ENCODE data around the gene RELN.
"Not testable (repeated sequence)": the region's sequence is repeated elsewhere in the genome, so short reads cannot be mapped to it uniquely, and the experiment has no call there.

Gene RELN

DNA sequence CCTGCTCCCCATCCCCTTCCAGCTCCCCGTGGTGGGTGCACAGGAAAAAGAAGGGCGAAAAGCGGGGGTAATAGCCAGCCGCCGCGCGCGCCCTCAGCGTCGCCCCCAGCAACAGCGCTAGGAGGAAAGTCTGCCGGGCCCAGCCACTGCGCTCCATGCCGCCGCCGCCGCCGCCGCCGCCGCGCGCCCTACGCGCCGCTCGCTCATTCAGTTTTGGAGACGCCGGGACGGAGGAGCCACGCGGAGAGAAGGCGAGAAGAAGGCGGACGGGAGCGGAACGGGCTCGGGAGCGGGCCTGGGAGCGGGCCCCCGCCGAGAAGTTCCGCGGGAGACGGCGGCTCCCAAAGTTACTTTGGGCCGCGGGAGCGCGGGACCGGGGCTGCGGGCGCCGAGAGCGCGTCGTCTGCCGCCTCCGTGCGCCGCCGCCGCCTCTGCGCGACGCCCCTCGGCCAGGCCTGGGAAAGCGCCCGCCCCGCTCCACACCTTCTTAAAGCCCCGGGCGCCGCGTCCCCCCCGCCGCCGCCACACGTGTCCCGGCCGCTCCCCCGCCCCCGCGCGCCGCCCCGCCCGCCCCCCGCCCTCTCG, at the start of gene RELN:
Gene RELN (minus strand): TSS at position 459 of the 585 bp plus-strand sequence. CDS start 302 bp downstream, at position 157.
- POLR2A ChIA-PET (ENCODE audit: low non-redundant PET): no interaction called here
- DNase-seq (ENCODE audit: low spot score): no peak
- CTCF ChIA-PET: no interaction called here
- TF ChIP-seq, protein P1, sequence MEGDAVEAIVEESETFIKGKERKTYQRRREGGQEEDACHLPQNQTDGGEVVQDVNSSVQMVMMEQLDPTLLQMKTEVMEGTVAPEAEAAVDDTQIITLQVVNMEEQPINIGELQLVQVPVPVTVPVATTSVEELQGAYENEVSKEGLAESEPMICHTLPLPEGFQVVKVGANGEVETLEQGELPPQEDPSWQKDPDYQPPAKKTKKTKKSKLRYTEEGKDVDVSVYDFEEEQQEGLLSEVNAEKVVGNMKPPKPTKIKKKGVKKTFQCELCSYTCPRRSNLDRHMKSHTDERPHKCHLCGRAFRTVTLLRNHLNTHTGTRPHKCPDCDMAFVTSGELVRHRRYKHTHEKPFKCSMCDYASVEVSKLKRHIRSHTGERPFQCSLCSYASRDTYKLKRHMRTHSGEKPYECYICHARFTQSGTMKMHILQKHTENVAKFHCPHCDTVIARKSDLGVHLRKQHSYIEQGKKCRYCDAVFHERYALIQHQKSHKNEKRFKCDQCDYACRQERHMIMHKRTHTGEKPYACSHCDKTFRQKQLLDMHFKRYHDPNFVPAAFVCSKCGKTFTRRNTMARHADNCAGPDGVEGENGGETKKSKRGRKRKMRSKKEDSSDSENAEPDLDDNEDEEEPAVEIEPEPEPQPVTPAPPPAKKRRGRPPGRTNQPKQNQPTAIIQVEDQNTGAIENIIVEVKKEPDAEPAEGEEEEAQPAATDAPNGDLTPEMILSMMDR (conservative IDR thresholded peaks at IDR 0.05; ENCODE audit: low read depth): no peak
- H3K27ac ChIP-seq: no peak within 1 kb of the TSS

DNA sequence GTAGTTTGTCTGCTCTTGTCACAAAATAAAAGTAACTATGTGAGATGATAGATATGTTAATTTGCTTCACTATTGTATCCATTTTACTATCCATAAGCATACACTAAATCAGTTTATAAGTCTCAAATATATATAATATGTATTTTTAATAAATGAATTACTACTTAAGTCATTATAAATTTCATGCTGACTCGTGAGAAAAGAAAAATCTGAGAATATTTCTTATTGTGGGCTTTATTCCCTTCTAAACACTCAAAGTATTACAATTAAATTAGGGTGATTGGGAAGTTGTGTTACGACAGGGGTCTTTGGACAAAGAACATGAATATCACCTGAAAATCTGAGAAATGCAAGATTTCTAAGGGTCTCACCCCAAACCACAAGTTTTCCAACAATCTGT, 48.7 kb upstream of the RELN start:
- CTCF ChIA-PET: no interaction called here
- no peak overlapping the region for H3K27ac ChIP-seq
- POLR2A ChIA-PET (ENCODE audit: low non-redundant PET): no interaction called here
- TF ChIP-seq, protein P1 (conservative IDR thresholded peaks at IDR 0.05; ENCODE audit: low read depth): no peak
- DNase-seq (ENCODE audit: low spot score): no peak

DNA sequence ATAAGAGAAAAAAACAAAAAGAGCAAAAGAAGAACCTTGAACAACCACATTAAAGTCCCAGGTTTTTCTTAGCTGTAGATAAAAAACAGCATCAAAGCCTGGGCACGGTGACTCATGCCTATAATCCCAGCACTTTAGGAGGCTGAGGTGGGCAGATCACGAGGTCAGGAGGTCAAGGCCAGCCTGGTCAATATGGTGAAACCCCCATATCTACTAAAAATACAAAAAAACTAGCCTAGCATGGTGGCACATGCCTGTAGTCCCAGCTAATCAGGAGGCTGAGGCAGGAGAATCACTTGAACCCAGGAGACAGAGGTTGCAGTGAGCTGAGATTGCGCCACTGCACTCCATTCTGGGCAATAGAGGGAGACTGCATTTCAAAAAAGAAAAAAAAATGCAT, 47.4 kb upstream of the RELN start:
- DNase-seq (ENCODE audit: low spot score); CTCF ChIA-PET; H3K27ac ChIP-seq; POLR2A ChIA-PET (ENCODE audit: low non-redundant PET): not testable (repeated sequence)

DNA sequence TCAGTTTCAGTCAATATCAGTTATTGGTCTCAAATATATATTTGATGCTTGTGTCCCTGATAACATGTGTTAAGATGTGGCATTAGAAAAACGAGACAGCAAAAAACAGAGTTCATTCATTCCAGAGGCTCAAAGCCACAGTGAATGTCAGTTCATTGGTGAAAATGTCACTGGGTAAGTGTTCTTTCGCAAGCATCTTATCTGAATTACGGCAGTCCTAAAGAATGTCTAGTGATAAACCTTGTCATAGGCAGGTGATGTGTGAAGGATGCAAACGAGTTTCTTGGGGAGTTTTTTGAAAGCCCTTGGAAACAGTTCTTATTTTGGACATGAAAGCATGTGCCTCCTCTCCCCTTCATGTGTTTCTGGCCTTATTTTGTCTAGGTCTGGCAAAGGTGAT, 45.9 kb upstream of the RELN start:
- ChIA-PET CTCF (no interaction called here), POLR2A (ENCODE audit: low non-redundant PET) (no interaction called here)
- DNase-seq (ENCODE audit: low spot score): no peak
- TF ChIP-seq, protein P1 (conservative IDR thresholded peaks at IDR 0.05; ENCODE audit: low read depth): no peak
- no peak overlapping the region for H3K27ac ChIP-seq

DNA sequence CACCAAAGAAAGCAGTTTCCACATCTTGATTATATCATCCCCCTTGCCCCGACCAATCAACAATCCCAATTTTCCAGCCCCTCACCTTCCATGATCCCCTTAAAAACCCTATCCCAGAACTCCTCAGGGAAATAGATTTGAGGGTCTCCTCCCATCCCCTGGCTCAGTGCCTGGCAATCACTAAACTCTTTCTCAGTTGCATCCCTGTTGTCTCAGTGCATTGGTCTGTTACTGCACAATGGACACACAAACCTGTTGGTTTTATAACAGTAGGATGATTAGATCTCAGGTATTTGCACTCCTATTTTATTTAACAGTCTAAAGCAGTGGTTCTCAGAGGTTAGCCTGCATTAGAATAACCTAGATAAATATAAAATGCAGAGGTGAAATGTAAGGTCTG, 45.2 kb upstream of the RELN start:
- ChIA-PET POLR2A (ENCODE audit: low non-redundant PET) (no interaction called here), CTCF (no interaction called here)
- no peak for DNase-seq (ENCODE audit: low spot score)
- H3K27ac ChIP-seq: no peak overlapping the region
- TF ChIP-seq, protein P1 (conservative IDR thresholded peaks at IDR 0.05; ENCODE audit: low read depth): no peak

DNA sequence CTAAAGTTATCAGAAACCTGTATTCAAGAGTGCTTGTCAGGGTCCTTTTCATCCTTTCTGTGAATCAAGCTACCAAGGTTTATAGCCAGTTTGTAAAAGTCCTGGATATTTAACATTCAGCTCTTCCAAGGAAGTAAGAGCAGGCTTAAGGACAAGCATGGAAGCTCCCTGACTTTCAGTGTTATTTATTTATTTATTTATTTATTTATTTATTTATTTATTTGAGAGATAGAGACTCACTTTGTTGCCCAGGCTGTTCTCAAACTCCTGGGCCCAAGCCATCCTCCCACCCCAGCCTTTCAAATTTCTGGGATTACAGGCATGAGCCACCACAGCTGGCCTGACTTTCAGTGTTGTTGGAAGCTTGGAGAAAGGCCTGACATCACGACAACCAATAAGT, 44.4 kb upstream of the RELN start:
- TF ChIP-seq, protein P1 (conservative IDR thresholded peaks at IDR 0.05; ENCODE audit: low read depth): no peak
- no peak for DNase-seq (ENCODE audit: low spot score)
- H3K27ac ChIP-seq: no peak overlapping the region
- CTCF ChIA-PET: no interaction called here
- POLR2A ChIA-PET (ENCODE audit: low non-redundant PET): no interaction called here

DNA sequence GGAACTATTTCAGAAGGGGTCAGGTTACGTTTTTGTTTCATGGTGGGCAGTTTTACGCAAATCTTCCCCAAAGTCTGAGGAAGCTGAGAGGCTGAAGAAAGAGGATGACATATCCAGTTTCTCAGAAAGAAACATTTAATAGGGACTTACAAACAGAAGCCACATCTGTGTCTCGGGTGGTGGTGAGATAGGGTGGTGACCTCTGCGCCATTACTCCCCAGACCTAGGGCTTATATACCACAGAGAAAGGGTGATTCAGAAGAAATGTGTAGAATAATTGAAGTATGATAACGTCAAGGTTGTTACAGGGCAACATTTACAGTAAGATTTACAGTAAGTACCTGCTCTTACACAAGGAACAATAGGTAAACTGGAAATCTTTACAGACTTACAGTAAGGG, 43.0 kb upstream of the RELN start:
- TF ChIP-seq, protein P1 (conservative IDR thresholded peaks at IDR 0.05; ENCODE audit: low read depth): no peak
- CTCF ChIA-PET: no interaction called here
- no peak overlapping the region for H3K27ac ChIP-seq
- POLR2A ChIA-PET (ENCODE audit: low non-redundant PET): no interaction called here
- DNase-seq (ENCODE audit: low spot score): no peak

Measured in RWPE1 (cell line).